GM10248 (cell line): ENCODE data around the gene SLC25A26.

ENCODE experiments used
- CTCF ChIA-PET: fragments of 300-600 bp; sonication (Branson Sonifier 250); formaldehyde crosslinking; extraction: SDS; loops from one replicate; lab custom pipeline; 2021; ENCODE audit warnings: antibody characterized with exemption; lab: Yijun Ruan, JAX
- POLR2A ChIA-PET: fragments of 350-650 bp; sonication (Branson Sonifier 250); formaldehyde crosslinking; extraction: SDS; loops from one replicate; lab custom pipeline; 2020; ENCODE audit warnings: antibody characterized with exemption; lab: Yijun Ruan, JAX
- DNase-seq: peaks from one replicate; pipeline ENCODE4 v3.0.0; 2012; ENCODE audit errors: extremely low spot score
- CTCF ChIP-seq: IDR thresholded peaks from 2 replicates; pipeline ENCODE4 v1.5.1; 2012; ENCODE audit warnings: mild to moderate bottlenecking, low read depth; ENCODE audit errors: extremely low read depth, missing control alignments, control extremely low read depth

The SLC25A26 gene

GRCh38 chr3:66371432-66371831 is 150.6 kb downstream of the SLC25A26 start:
- no peak for DNase-seq
- ChIA-PET CTCF (no interaction called here), POLR2A (no interaction called here)
- TF ChIP-seq CTCF: no peak

GRCh38 chr3:66372681-66373350 is 152.0 kb downstream of the SLC25A26 start:
- ChIA-PET POLR2A (no interaction called here), CTCF (interaction anchor here (1.8 to 2.8 kb wide), 3 partner anchors 12 to 119 kb away, joined by 8 to 19 read pairs (median 10); no protein-coding TSS in a partner anchor)
- peak; percentile 27 for TF ChIP-seq CTCF
- no peak for DNase-seq

GRCh38 chr3:66376568-66376967 is 155.8 kb downstream of the SLC25A26 start:
- DNase-seq: no peak
- no peak for TF ChIP-seq CTCF
- ChIA-PET POLR2A (no interaction called here), CTCF (interaction anchor here (2.2 to 3.2 kb wide), 2 partner anchors 21 to 74 kb away, joined by 7 to 13 read pairs; no protein-coding TSS in a partner anchor)

- no peak for TF ChIP-seq CTCF
- ChIA-PET CTCF (interaction anchor here (0.7 to 3.2 kb wide), 22 partner anchors 9 to 444 kb away, joined by 3 to 19 read pairs (median 6); no protein-coding TSS in a partner anchor), POLR2A (no interaction called here)
- no peak for DNase-seq
Measured at GRCh38 chr3:66377800-66378199, 157.0 kb downstream of the SLC25A26 start.

- peak; percentile 42 for DNase-seq
- ChIA-PET POLR2A (no interaction called here), CTCF (interaction anchor here (0.7 to 3.2 kb wide), 22 partner anchors 8 to 444 kb away, joined by 3 to 19 read pairs (median 6); no protein-coding TSS in a partner anchor)
- no peak for TF ChIP-seq CTCF
Measured at GRCh38 chr3:66378256-66378655, 157.5 kb downstream of the SLC25A26 start.

GRCh38 chr3:66379565-66379964 is 158.8 kb downstream of the SLC25A26 start:
- ChIA-PET POLR2A (no interaction called here), CTCF (interaction anchor here (1.0 to 3.2 kb wide), 7 partner anchors 12 to 126 kb away, joined by 3 to 16 read pairs (median 6); no protein-coding TSS in a partner anchor)
- DNase-seq: no peak

More at GRCh38 chr3:66379565-66379964, 158.8 kb downstream of the SLC25A26 start:
- TF ChIP-seq CTCF: no peak
